Colon (tissue), 2 donors: Measurements from ENCODE around the gene GPRIN2.
"Not testable (repeated sequence)": the region's sequence is repeated elsewhere in the genome, so short reads cannot be mapped to it uniquely, and the experiment has no call there.

Experiments
- FAIRE-seq: peaks from 2 replicates; lab custom pipeline; 2012; peaks lifted over from hg19 to GRCh38; lab: Jason Lieb, UNC
- donor health status: control.
- donor health status: control.

The GPRIN2 gene

DNA sequence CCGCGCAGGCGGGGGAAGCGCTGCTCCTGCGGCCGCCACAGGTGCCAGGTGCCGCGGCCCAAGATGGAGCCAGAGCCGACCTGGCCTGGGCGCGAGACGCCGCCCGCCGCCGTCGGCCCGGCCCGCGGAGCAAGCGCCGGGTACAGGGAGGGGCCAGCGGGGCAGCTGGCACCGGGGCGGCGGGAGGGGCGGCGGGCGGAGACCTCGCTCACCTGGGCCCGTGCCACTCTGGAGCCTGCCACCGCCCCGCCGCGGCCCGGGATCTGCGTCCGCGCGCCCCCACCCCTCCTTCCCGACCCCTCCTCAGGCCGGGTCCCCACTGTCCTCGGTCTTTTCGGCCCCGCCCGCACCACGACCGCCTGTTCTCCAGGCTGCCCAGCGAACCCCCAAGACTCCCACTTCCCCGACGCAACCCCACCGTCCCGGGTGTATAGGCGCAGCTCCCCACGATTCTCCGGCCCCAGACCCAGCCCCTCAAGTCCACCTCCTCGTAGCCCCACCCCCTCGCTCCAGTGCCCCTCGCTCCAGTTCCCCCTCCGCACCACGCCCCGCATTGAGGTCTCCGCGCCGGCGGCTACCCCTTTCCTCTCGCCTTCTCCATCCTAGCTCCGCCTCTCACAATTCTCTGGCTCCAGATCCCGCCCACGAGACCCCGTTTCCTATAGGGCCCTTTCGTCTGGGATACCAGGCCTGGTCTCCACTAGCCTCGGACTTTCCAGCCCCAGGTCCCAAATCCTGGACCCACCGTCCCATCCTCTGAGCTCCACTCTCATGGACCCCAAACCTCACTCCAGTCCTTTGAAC lies at the start of gene GPRIN2:
Gene GPRIN2 (minus strand): TSS at position 144 of the 804 bp plus-strand sequence. CDS start 5,922 bp downstream, outside the sequence.
- no peak for FAIRE-seq

DNA sequence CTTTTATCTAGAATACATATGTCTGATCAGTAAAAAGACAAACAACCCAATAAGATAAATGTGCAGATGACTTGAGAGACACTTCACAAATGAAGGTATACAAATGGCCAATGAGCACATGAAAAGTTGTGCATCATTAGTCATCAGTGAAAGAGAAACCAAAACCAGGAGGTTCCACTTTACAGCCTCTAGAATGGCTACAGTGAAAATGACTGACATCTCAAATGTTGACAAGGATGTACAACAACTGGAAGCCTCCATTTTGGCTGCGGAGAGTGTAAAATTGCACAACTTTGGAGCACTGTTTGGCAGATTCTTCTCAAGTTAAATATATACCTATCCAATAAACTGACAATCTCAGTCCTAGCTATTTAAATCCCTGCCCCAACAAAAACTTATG lies 44.1 kb upstream of the GPRIN2 start:
- FAIRE-seq: not testable (repeated sequence)

DNA sequence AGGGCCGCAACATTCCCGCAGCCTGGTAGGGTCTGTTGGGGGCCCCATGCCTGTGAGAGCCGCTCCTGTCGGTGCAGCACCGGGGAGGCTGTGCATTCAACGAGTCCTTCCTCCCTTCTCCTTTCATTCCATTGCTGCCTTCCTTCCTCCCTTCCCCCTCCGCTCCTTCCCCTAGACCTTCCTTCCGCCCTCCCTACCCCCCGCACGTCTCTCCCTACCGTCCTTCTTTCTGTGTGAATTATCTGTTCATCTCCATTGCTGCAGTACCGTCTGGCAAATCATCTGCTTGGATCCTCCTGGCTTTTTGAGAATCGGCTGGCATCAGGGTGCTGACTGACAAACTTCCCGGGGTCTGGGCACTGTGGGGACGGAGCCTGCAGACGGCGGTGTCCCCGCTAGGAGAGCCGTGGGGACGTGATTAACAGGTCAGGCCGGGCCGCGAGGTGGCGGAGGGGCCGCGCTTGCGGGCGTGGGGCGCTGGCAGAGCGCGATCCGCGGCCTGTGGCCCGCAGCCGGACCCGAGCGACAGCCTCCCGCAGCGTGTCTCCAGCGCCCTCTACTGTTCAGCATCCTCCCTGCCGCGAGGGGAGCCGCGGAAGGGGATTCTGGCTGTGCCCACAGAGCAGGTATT lies 41.3 kb upstream of the GPRIN2 start:
- not testable (repeated sequence) for FAIRE-seq

DNA sequence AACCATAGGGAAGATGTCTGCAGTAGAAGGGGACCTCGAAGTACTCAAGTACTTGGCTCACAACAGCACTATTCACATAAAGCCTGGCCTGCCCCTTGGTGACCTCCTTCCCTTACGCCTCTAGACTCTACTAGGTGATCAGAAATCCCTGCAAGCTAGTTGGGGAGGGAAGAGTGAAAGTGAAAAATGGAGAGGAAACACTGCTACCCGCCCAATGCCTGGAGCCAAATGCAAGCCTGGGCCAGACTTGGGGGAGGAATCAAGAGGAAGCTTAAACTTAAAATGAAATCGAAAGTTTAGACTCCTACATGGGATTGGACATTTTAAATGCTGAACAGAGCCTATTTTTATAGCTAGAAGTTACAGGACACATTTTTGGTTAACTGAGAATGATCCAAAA lies 40.1 kb upstream of the GPRIN2 start:
- not testable (repeated sequence) for FAIRE-seq

DNA sequence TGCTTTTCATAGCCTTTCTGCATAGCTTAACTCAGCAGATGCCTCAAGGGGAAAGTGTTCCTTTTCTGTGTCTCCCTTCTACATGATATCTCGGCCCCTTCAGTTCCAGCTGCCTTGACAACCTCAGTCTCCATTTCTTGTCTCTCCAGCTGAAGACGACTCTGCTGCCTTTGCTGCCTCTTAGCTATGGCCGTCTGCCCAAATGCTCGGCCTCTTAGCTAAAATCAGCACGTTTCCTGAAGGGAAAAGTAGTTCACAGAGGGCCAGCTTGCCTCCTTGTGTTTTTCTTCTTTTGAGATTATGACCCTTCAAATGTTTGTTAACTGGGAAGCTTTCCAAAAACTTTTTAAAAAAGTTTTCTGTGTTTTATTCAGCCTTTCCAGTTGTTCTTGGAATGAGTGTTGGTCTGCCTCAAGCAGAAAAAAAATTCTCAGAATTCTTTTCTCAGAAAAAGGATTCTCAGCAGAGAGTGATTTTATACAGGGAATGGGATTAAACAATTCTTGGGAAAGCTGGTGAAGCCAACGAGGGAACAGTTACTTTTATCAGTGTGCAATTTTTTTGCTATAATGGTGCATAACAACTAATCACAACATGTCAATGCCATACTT lies 38.1 kb upstream of the GPRIN2 start:
- not testable (repeated sequence) for FAIRE-seq

DNA sequence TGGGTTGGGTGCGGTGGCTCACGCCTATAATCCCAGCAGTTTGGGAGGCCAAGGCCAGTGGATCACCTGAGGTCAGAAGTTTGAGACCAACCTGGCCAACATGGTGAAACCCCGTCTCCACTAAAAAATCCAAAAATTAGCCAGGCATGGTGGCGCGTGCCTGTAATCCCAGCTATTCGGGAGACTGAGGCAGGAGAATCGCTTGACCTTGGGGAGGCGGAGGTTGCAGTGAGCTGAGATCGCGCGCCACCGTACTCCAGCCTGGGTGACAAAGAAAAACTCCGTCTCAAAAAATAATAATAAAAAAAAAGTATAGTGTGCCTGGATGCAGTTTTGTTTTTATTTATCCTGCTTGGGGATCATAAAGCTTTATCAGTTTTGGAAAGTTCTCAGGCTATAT lies 36.8 kb upstream of the GPRIN2 start:
- not testable (repeated sequence) for FAIRE-seq

DNA sequence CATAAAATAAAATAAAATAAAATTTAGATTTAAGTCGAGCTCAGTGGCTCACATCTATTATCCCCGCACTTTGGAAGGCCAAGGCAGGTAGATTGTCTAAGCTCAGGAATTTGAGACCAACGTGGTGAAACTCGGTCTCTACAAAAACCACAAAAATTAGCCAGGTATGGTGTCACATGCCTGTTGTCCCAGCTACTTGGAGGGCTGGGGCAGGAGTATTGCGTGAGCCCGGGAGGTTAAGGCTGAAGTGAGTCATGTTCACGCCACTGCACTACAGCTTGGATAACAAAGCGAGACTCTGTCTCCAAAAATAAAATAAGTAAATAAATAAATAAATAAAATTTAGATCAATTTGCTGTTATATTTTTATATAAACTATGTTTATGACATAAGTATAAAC lies 34.6 kb upstream of the GPRIN2 start:
- peak; percentile 18 for FAIRE-seq

DNA sequence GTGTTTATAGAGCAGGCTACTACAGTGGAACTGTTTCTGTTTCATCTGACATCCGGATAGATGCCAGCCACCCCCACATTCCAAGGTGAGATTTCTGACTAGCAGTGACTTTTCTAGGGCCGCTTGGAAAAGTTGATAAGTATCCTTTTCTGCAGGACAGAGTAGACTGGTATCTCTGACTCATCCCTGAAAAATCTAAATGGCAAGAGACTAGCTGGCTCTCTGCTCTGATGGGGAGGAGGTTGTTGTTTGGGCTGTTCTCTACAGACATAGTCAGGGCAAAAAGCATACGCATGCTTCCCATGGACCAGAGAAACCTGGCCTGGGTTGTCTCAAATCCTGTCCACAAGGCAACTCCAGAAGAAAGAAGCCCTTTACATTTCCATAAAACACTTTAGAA lies 33.1 kb upstream of the GPRIN2 start:
- not testable (repeated sequence) for FAIRE-seq

DNA sequence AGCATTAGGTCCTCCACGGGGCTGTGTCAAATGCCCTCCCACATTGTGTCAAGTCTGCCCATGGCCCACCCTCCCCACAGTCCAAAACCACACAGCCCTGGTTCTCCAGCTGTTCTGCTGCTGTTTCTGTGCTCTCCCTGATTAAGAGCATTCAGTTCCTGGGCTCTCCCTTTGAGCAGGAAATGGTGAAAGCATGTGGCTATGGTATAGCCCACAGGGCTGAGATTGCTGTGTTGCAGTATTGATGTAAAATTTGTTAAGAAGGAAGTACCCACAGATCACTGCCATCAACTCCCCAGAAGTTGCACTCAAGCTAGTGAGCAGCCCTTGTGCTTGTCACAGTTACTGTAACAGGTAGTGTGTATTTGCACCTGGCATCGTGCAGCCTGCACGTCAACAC lies 31.8 kb upstream of the GPRIN2 start:
- FAIRE-seq: not testable (repeated sequence)

DNA sequence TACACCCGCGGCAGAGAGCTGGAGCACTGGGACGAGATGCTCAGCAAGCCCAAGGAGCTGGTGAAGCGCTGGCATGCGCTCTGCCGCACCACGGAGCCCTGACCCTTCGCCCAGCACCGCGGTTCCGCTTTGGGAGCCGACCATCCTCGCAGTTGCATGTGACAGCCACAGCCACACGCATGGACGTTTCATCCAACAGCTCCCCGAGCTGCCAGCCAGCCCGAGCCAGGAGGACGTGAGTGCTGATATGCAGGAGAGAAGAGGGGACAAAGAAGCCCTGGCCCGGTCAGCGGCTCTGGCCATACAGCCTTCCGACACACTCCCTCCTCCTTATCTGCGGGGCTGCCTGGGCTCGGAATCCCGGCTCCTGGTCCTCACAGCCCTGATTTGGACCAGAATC lies 31.1 kb upstream of the GPRIN2 start:
- not testable (repeated sequence) for FAIRE-seq

DNA sequence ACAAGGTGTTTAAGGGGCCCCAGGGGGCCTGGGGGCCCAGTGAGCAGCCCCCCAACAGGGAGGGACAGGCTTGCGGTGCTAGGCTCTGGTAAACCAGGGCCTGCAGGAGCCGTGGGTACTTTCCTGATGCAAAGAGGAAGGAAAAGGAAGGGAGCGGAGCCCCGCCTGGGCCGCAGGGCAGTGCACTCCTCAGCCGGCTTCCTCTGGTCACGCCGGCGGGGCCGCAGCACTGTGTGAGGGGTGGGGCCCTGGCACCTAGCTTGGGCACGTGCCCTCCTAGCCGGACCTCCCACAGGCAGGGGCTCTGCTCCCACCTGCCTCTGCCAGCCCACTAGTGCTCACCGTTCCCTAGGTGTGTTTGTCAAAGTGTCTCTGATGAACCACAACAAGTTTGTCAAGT lies 28.8 kb upstream of the GPRIN2 start:
- FAIRE-seq: not testable (repeated sequence)

DNA sequence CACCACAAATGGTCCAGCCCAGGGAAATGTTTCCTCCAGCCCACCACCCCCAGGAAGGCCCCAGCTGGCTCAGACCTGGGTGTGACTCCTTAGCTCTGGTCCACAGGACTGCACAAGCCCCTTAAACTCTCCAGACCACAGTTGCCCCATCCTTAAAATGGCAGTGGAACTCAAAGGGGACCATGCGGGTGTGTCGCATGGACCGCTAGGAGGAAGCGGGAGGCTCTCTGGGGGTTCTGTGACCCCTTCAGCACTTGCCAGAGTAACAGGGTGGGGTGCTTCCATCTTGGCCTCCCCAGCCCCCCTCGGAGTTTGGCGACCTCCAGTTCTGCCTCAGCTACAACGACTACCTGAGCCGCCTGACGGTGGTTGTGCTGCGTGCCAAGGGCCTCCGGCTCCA lies 27.7 kb upstream of the GPRIN2 start:
- FAIRE-seq: not testable (repeated sequence)

DNA sequence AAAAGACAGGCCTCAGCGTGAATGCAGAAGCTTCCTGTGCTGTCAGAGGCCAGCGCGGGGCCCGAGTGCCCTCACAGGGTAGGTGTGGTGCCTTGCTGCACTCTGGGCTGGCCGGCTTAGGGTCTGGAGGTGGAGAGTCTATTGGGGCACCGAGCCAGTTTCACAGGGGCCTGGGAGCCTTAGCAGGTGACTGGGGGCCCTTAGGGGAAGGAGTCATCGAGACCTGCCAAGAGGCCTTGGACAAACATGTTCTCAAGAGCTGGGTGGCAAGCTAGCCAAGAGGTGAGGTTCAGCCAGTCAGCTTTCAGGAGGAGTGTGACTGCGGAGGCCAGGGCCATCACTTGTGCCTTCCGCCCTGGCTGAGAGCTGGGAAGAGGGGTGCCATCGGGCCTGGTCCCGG lies 26.1 kb upstream of the GPRIN2 start:
- FAIRE-seq: not testable (repeated sequence)

DNA sequence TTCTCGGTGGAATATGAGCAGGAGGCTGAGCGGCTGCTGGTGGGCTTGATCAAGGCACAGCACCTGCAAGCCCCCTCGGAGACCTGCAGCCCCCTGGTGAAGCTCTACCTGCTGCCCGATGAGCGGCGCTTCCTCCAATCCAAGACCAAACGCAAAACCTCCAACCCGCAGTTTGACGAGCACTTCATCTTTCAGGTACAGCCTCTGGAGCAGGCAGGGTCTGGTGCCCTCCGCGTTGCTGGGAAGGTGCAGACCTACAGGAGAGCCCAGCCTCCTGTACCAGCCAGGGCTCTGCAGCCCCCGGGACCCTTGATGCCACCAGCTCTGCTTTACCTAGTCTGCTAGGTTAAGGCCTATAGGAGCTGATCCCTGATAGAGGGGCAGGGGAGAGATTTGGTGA lies 25.5 kb upstream of the GPRIN2 start:
- FAIRE-seq: not testable (repeated sequence)

DNA sequence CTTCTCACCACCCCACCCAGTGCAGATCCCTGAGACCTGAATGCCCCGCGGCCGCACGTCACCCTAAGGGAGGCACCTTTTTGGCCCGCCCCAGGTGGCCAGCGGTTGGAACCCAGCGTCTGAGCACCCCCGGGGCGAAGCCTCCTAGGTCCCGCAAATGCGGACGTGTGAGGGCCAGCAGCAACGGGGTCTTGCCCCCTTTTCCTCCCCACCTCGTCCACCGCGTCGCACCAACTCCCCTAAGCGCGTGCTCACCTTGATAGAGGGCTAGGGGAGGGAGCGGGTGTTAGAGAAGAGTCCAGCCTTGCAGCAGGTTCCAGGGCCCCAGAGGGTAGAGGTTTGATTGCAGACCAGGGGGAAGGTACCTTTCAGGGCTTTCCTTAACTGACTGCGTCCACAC lies 22.9 kb upstream of the GPRIN2 start:
- not testable (repeated sequence) for FAIRE-seq

DNA sequence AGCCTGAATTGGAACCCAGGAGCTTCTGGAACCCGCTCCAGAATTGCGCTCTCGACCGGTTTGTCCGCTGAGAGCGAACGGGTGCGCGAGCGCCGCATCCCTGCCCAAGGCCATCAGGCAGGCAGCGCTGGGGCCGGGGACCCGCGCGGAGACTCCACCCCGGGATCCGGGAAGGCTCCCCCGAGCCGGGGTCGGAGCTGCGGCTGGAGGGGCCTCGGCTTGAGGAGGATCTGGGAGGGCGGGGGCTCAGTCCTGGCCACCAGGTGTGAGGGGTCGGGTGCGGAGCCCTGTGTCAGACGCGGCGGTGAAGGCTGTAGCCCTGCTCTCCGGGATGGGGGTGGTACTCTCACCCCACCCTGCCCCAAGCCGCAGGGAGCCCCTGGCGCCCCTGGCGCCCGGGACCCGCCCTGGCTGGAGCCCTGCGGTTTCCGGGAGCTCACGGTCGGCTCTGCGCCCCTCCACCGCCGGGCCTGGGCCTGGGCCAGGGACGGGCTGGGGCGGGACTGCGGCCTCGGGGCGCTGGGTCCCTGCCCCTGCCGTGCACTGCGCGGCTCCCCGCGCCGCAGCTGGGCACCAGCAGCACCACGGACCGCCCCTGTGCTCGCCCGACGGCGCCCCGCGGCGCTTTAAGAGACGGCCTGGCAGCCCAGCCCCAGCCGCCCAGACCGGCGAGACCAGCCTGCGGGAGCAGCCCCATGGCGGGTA lies 22.2 kb upstream of the GPRIN2 start, which contains the start of gene SYT15:
Gene SYT15 (plus strand): TSS at position 655 of the 705 bp plus-strand sequence. CDS start 41 bp downstream, at position 696.
- FAIRE-seq: not testable (repeated sequence)

DNA sequence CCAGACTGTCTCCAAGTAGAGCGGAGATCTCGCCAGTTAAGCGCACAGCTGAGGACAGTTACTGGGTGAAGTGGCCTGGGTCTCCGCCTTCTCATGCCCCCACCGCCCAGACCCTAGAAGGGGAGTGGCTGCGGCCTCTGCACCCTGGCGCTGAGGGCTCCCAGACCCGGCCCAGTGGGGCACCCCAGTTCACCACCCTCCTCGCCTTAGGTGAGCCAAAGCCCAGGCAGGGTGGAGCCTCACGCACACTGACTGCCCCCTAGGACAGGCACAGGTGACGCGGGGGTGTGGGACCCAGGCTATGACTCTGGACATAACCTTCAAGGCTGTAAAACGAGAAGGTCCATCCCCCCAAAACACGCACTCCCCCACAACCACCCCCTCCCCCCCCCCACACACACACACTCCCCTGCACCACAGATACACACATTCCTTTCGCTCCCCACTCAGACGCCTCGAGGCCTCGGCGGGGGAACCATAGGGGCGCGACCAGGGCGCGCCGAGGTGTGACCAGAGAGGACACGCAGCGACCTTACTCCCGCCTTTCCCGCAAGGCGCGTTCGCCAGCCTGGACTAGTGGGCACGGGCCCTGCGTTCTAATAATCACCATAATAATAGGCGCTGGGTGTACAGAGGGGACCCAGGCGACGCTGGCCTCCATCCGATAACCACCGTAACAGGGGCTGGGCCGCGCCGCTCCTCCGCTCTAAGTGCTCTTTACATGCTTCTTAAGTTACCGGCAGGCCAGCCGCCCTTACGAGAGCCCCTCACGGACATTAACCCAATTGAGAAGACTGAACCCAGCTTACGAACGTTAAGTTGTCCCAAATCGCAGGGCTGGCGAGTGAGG lies 21.4 kb upstream of the GPRIN2 start:
- FAIRE-seq: not testable (repeated sequence)

DNA sequence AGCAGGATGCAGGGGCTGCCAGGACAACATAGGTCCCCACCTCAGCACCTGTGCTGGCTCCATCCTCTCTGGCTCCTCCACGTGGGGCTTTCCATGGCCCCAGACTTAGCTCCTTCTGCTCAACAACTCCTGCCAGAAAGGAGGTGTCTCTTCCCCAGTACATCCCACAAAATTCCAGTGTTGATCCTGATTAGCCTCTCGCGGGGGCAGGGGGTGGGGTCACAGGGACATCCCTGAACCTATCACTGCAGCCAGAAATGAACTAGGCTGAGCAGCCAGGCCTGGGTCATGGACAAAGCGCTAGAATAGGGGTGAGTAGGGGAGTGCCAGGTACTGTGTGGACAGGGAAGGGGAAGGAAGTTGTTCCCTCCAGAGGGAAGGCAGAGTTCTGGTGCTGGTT lies 17.4 kb upstream of the GPRIN2 start:
- FAIRE-seq: not testable (repeated sequence)

DNA sequence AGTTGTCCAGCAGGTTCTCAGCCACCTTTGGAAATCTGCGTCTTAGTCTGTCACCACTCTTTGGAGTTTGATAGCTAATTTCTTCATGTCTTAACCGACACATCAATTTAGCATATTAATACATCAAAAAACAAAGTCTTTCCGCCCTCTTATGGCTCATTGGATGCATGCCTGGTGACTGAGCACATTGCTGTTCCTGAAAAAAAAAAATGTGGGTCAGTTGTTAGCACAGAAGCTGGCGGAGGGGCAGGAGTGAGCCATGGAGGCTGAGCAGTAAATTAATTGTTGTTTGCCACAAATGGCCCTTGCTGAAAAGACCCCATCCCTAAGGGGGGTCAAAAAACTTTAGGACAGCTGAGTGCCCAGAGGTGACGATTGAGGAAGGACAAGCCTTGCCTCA lies 16.9 kb upstream of the GPRIN2 start:
- FAIRE-seq: not testable (repeated sequence)

DNA sequence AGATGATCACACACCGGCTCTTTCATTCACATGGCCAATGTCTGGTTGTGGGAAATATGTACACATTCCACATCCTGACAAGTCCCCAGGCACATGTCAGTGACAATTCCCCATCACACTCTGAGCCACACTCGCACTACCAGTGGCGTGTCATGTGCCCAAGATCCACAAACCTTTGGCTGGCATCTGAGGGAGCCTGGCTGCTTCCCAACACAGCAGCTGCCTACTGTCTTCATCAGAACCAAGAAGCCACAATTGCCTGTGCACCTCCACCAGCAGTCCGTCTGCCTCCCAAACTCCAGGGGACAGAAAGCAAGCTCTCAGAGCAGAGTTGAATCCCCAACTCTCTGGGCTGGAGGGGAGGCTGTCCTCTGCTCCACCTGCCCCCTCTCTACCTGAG lies 16.3 kb upstream of the GPRIN2 start:
- FAIRE-seq: not testable (repeated sequence)

DNA sequence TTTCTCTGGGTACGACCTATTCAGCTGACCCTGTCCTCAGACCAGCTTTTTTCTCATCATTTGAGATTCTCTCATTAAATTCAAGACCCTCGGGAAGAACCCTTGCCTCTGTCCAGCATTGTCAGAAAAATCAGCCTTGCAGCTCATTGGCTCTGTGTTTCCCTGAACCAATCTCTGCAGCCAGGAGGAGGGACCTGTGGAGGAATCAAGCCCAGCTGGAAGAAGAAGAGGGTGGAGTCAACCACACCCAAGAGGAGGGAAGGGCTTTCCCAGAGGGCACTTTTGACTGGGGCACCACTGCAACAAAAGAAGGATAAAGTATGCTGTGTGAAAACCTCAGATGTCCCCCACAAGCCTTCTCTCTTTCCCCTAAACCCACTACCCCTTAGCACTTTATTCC lies 14.2 kb upstream of the GPRIN2 start:
- FAIRE-seq: not testable (repeated sequence)
